Measurements from ENCODE around the gene STH. TPM values are rescaled to one million over a fixed set of nuclear protein-coding genes. Genes with fewer than 3 reads are reported as not detected.
"Not testable (repeated sequence)": the region's sequence is repeated elsewhere in the genome, so short reads cannot be mapped to it uniquely, and the experiment has no call there.

The STH gene
- total and polyA plus RNA-seq, 4 experiments from 2014 or later: not detected

- Mint-ChIP-seq H3K27me3 (peaks cover 5 to 11% of the 10 kb centered on the region in 2 donors), H3K4me1 (peaks cover 0 to 1% (median 0%) of the 10 kb centered on the region in 4 donors), H3K4me3 (no peak overlapping the region), H3K27ac (no peak overlapping the region), H3K36me3 (no peaks in the 10 kb centered on the region), H3K9me3 (no peaks in the 10 kb centered on the region)
- Histone ChIP-seq H3K36me3 (ENCODE audit: insufficient read depth, low read length) (no peaks in the 10 kb centered on the region), H3K27ac (ENCODE audit: low read depth, low read length) (no peak overlapping the region), H3K9me3 (ENCODE audit: control insufficient read depth in 1 of 2, low read length in 2 of 2) (no peaks in the 10 kb centered on the region), H3K4me1 (ENCODE audit: insufficient read depth, low read length) (no peaks in the 10 kb centered on the region), H3K4me3 (ENCODE audit: low read length in 2 of 2) (no peak overlapping the region), H3K27me3 (ENCODE audit: insufficient read depth, low read length) (no peaks in the 10 kb centered on the region)
- ChIA-PET CTCF (ENCODE audit: partially characterized antibody) (interaction anchor here (1.5 kb wide), 1 partner anchor 15 kb away, joined by 3 read pairs; no protein-coding TSS in a partner anchor), POLR2A (ENCODE audit: partially characterized antibody) (no interaction called here)
- intact Hi-C loops (cut with micrococcal nuclease): no loop called here
- DNase-seq: no peak
These were observed 44.1 kb upstream of the STH start for GRCh38 chr17:45954914-45955313.

- H3K27ac Mint-ChIP-seq: no peak overlapping the region
- H3K9me3 Mint-ChIP-seq: no peaks in the 10 kb centered on the region
- Histone ChIP-seq H3K36me3 (ENCODE audit: insufficient read depth, low read length) (no peaks in the 10 kb centered on the region), H3K9me3 (ENCODE audit: control insufficient read depth in 1 of 2, low read length in 2 of 2) (no peaks in the 10 kb centered on the region), H3K27me3 (ENCODE audit: insufficient read depth, low read length) (no peaks in the 10 kb centered on the region), H3K27ac (ENCODE audit: low read depth, low read length) (no peak overlapping the region), H3K4me3 (ENCODE audit: low read length in 2 of 2) (no peak overlapping the region), H3K4me1 (ENCODE audit: insufficient read depth, low read length) (no peaks in the 10 kb centered on the region)
- no peak for DNase-seq
- no peaks in the 10 kb centered on the region for H3K36me3 Mint-ChIP-seq
- CTCF ChIA-PET (ENCODE audit: partially characterized antibody): interaction anchor here (1.5 kb wide), 1 partner anchor 16 kb away, joined by 3 read pairs; no protein-coding TSS in a partner anchor
- H3K27me3 Mint-ChIP-seq: peaks cover 5 to 11% of the 10 kb centered on the region in 2 donors
- H3K4me1 Mint-ChIP-seq: peaks cover 0 to 1% (median 0%) of the 10 kb centered on the region in 4 donors
- POLR2A ChIA-PET (ENCODE audit: partially characterized antibody): no interaction called here
- H3K4me3 Mint-ChIP-seq: no peak overlapping the region
- intact Hi-C loops (cut with micrococcal nuclease): no loop called here
These were observed 43.7 kb upstream of the STH start for GRCh38 chr17:45955326-45955725.

- Histone ChIP-seq H3K36me3 (ENCODE audit: insufficient read depth, low read length) (no peaks in the 10 kb centered on the region), H3K27ac (ENCODE audit: low read depth, low read length) (no peak overlapping the region), H3K27me3 (ENCODE audit: insufficient read depth, low read length) (no peaks in the 10 kb centered on the region), H3K4me3 (ENCODE audit: low read length in 2 of 2) (no peak overlapping the region), H3K9me3 (ENCODE audit: control insufficient read depth in 1 of 2, low read length in 2 of 2) (no peaks in the 10 kb centered on the region), H3K4me1 (ENCODE audit: insufficient read depth, low read length) (no peaks in the 10 kb centered on the region)
- Mint-ChIP-seq H3K9me3 (no peaks in the 10 kb centered on the region), H3K36me3 (no peaks in the 10 kb centered on the region), H3K4me3 (no peak overlapping the region), H3K4me1 (no peaks in the 10 kb centered on the region), H3K27ac (no peak overlapping the region), H3K27me3 (peaks cover 5 to 7% of the 10 kb centered on the region in 2 donors)
- ChIA-PET CTCF (ENCODE audit: partially characterized antibody) (no interaction called here), POLR2A (ENCODE audit: partially characterized antibody) (no interaction called here)
- intact Hi-C loops (cut with micrococcal nuclease): no loop called here
- DNase-seq: no peak
These were observed 43.0 kb upstream of the STH start for GRCh38 chr17:45956090-45956489.

GRCh38 chr17:45956746-45957145, 42.3 kb upstream of the STH start:
- H3K9me3 Mint-ChIP-seq; H3K27ac ChIP-seq (ENCODE audit: low read depth, low read length); intact Hi-C loops (cut with micrococcal nuclease); H3K4me1 Mint-ChIP-seq; H3K9me3 ChIP-seq (ENCODE audit: control insufficient read depth in 1 of 2, low read length in 2 of 2); H3K27me3 Mint-ChIP-seq; H3K36me3 ChIP-seq (ENCODE audit: insufficient read depth, low read length); H3K4me3 Mint-ChIP-seq; H3K4me1 ChIP-seq (ENCODE audit: insufficient read depth, low read length); POLR2A ChIA-PET (ENCODE audit: partially characterized antibody); DNase-seq; CTCF ChIA-PET (ENCODE audit: partially characterized antibody); H3K27ac Mint-ChIP-seq; H3K36me3 Mint-ChIP-seq; H3K4me3 ChIP-seq (ENCODE audit: low read length in 2 of 2); H3K27me3 ChIP-seq (ENCODE audit: insufficient read depth, low read length): not testable (repeated sequence)

GRCh38 chr17:45958307-45958706, 40.7 kb upstream of the STH start:
- no peaks in the 10 kb centered on the region for H3K4me1 Mint-ChIP-seq
- H3K4me3 Mint-ChIP-seq: no peak overlapping the region
- CTCF ChIA-PET (ENCODE audit: partially characterized antibody): no interaction called here
- Histone ChIP-seq H3K4me1 (ENCODE audit: insufficient read depth, low read length) (no peaks in the 10 kb centered on the region), H3K4me3 (ENCODE audit: low read length in 2 of 2) (no peak overlapping the region), H3K27me3 (ENCODE audit: insufficient read depth, low read length) (no peaks in the 10 kb centered on the region), H3K27ac (ENCODE audit: low read depth, low read length) (no peak overlapping the region), H3K36me3 (ENCODE audit: insufficient read depth, low read length) (no peaks in the 10 kb centered on the region), H3K9me3 (ENCODE audit: control insufficient read depth in 1 of 2, low read length in 2 of 2) (no peaks in the 10 kb centered on the region)
- POLR2A ChIA-PET (ENCODE audit: partially characterized antibody): no interaction called here
- intact Hi-C loops (cut with micrococcal nuclease): no loop called here
- no peaks in the 10 kb centered on the region for H3K36me3 Mint-ChIP-seq
- H3K27me3 Mint-ChIP-seq: no peaks in the 10 kb centered on the region
- DNase-seq: no peak
- H3K27ac Mint-ChIP-seq: no peak overlapping the region
- H3K9me3 Mint-ChIP-seq: no peaks in the 10 kb centered on the region

- Histone ChIP-seq H3K9me3 (ENCODE audit: control insufficient read depth in 1 of 2, low read length in 2 of 2) (no peaks in the 10 kb centered on the region), H3K4me1 (ENCODE audit: insufficient read depth, low read length) (no peaks in the 10 kb centered on the region), H3K4me3 (ENCODE audit: low read length in 2 of 2) (no peak overlapping the region), H3K36me3 (ENCODE audit: insufficient read depth, low read length) (no peaks in the 10 kb centered on the region), H3K27me3 (ENCODE audit: insufficient read depth, low read length) (no peaks in the 10 kb centered on the region), H3K27ac (ENCODE audit: low read depth, low read length) (no peak overlapping the region)
- H3K36me3 Mint-ChIP-seq: no peaks in the 10 kb centered on the region
- no peaks in the 10 kb centered on the region for H3K4me1 Mint-ChIP-seq
- H3K4me3 Mint-ChIP-seq: no peak overlapping the region
- intact Hi-C loops (cut with micrococcal nuclease): no loop called here
- H3K27me3 Mint-ChIP-seq: no peaks in the 10 kb centered on the region
- CTCF ChIA-PET (ENCODE audit: partially characterized antibody): no interaction called here
- no peaks in the 10 kb centered on the region for H3K9me3 Mint-ChIP-seq
- DNase-seq: no peak
- no peak overlapping the region for H3K27ac Mint-ChIP-seq
- POLR2A ChIA-PET (ENCODE audit: partially characterized antibody): no interaction called here
These were observed 39.9 kb upstream of the STH start for GRCh38 chr17:45958994-45959665.

GRCh38 chr17:45960311-45960710, 38.7 kb upstream of the STH start:
- Mint-ChIP-seq H3K36me3 (no peaks in the 10 kb centered on the region), H3K9me3 (no peaks in the 10 kb centered on the region), H3K27me3 (no peaks in the 10 kb centered on the region), H3K27ac (no peak overlapping the region), H3K4me1 (no peaks in the 10 kb centered on the region), H3K4me3 (no peak overlapping the region)
- H3K36me3 ChIP-seq (ENCODE audit: insufficient read depth, low read length): no peaks in the 10 kb centered on the region
- POLR2A ChIA-PET (ENCODE audit: partially characterized antibody): no interaction called here
- intact Hi-C loops (cut with micrococcal nuclease): no loop called here
- H3K27me3 ChIP-seq (ENCODE audit: insufficient read depth, low read length): no peaks in the 10 kb centered on the region
- H3K27ac ChIP-seq (ENCODE audit: low read depth, low read length): no peak overlapping the region
- H3K4me3 ChIP-seq (ENCODE audit: low read length in 2 of 2): no peak overlapping the region
- CTCF ChIA-PET (ENCODE audit: partially characterized antibody): no interaction called here
- no peak for DNase-seq
- H3K9me3 ChIP-seq (ENCODE audit: control insufficient read depth in 1 of 2, low read length in 2 of 2): no peaks in the 10 kb centered on the region
- no peaks in the 10 kb centered on the region for H3K4me1 ChIP-seq (ENCODE audit: insufficient read depth, low read length)

- Histone ChIP-seq H3K4me1 (ENCODE audit: insufficient read depth, low read length) (no peaks in the 10 kb centered on the region), H3K4me3 (ENCODE audit: low read length in 2 of 2) (no peak overlapping the region), H3K36me3 (ENCODE audit: insufficient read depth, low read length) (no peaks in the 10 kb centered on the region), H3K27ac (ENCODE audit: low read depth, low read length) (no peak overlapping the region), H3K27me3 (ENCODE audit: insufficient read depth, low read length) (no peaks in the 10 kb centered on the region), H3K9me3 (ENCODE audit: control insufficient read depth in 1 of 2, low read length in 2 of 2) (no peaks in the 10 kb centered on the region)
- H3K4me3 Mint-ChIP-seq: no peak overlapping the region
- H3K4me1 Mint-ChIP-seq: no peaks in the 10 kb centered on the region
- H3K27me3 Mint-ChIP-seq: peaks cover 0 to 6% of the 10 kb centered on the region in 2 donors
- POLR2A ChIA-PET (ENCODE audit: partially characterized antibody): interaction anchor here (0.7 kb wide), 1 partner anchor 29 kb away, joined by 3 read pairs; no protein-coding TSS in a partner anchor
- no peaks in the 10 kb centered on the region for H3K36me3 Mint-ChIP-seq
- CTCF ChIA-PET (ENCODE audit: partially characterized antibody): no interaction called here
- intact Hi-C loops (cut with micrococcal nuclease): no loop called here
- DNase-seq: no peak
- no peak overlapping the region for H3K27ac Mint-ChIP-seq
- no peaks in the 10 kb centered on the region for H3K9me3 Mint-ChIP-seq
These were observed 37.8 kb upstream of the STH start for GRCh38 chr17:45961206-45961605.
